LNCaP clone FGC (cell line): ENCODE measurements around the gene DKKL1.

ENCODE experiments used
- DNase-seq: peaks from one replicate; pipeline ENCODE4 v3.0.0-alpha.2; 2011; ENCODE audit warnings: low read depth
- H3K4me3 ChIP-seq: 2 replicates; pipeline ENCODE4 v1.5.1; 2011; ENCODE audit warnings: mild to moderate bottlenecking, low read depth, low read length, control low read depth
- CTCF ChIP-seq: IDR thresholded peaks from 2 replicates; pipeline ENCODE4 v1.5.1; 2012; ENCODE audit warnings: mild to moderate bottlenecking; ENCODE audit not compliant: control insufficient read depth, insufficient read depth; ENCODE audit errors: extremely low read depth

Gene DKKL1

GRCh38 chr19:49411681-49412326 is 48.1 kb downstream of the DKKL1 start:
- H3K4me3 ChIP-seq: no peak overlapping the region
- TF ChIP-seq CTCF: no peak
- DNase-seq: no peak

- TF ChIP-seq CTCF: no peak
- no peak for DNase-seq
- no peak overlapping the region for H3K4me3 ChIP-seq
Measured at GRCh38 chr19:49413348-49413747, 49.7 kb downstream of the DKKL1 start.

GRCh38 chr19:49414256-49414655 is 50.6 kb downstream of the DKKL1 start:
- no peak overlapping the region for H3K4me3 ChIP-seq

GRCh38 chr19:49415102-49415809 is 51.6 kb downstream of the DKKL1 start:
- TF ChIP-seq CTCF: no peak
- DNase-seq: no peak
- no peak overlapping the region for H3K4me3 ChIP-seq

More at GRCh38 chr19:49414256-49414655, 50.6 kb downstream of the DKKL1 start:
- no peak for TF ChIP-seq CTCF
- DNase-seq: no peak

GRCh38 chr19:49415810-49416200 is 52.1 kb downstream of the DKKL1 start:
- no peak overlapping the region for H3K4me3 ChIP-seq
- no peak for DNase-seq
- TF ChIP-seq CTCF: no peak

GRCh38 chr19:49417088-49417487 is 53.4 kb downstream of the DKKL1 start:
- TF ChIP-seq CTCF: no peak
- no peak overlapping the region for H3K4me3 ChIP-seq

More at GRCh38 chr19:49417088-49417487, 53.4 kb downstream of the DKKL1 start:
- no peak for DNase-seq
